GM21529 (cell line): Measurements from ENCODE around the gene SPECC1L.

Experiments
- ATAC-seq: cut with Tn5 transposase; IDR thresholded peaks from one replicate; pipeline ENCODE4 v1.9.1; 2021; ENCODE audit not compliant: unreplicated experiment

The SPECC1L gene

DNA sequence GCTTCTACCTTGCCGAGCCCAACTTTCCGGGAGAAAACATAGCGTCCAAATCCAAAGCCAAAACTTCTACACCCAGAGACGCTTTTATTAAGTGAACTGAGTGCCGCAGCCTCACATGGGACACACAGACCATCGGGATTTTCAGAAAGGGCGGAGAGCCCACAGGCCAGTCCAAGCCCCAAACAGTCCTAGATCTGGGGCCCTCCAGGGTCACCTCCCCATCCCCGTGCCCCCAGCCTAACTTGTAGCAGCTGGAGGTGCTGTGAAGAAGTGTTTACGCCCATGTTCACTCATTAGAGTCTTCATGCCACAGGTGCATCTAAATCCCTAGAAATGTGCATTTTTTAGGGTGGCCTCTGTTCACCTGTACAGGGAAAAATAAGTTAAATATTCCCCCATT, 142.6 kb downstream of the SPECC1L start:
- ATAC-seq = no peak

DNA sequence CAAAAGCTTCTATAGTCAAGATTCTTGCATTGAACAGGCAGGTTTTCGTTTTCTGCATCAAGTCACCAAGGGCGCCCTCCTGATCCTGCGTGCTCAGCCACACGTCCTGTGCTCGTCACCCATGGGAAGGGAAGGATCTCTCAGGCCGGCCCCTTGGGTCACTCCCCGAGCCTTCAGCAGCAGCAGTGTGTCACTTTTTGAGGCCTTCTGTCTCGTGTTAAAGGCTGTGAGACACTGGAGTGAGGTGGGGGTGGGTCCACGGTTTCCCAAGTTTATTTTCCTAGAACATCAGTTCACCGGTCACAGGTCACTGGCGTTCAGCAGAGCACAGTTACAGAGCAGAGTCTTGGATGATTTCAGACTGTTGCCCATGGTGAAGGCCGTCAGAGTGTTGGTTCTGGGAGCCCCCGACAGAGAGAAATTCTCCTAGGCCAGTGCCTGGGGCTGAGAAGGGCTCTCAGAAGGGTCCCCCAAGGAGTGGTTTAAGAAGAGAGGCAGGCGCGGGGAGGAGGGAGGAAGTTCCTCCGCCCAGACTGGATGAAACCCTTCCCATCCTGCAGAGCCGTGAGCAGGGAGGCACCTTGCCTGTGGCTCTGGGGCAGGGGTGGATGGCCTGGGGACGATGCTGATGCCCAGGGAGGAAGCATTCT, 143.2 kb downstream of the SPECC1L start:
- ATAC-seq = no peak

DNA sequence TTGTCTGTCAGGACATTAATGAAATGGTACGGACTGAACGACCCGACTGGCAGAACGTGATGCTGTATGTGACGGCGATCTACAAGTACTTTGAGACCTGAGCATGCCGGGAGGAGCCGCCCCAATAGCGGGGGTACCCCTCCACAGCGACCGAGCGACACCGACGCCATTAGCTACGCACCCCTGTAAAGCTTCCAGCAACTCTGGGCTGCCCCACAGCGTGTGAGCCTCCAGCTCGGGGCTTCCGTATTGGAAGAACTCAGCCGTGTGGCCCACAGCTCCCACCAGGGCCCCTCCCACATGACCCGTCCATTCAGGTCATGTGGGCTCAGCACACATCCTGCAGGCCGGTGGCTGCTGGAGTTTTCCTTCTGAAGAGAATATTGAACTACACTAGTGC, 143.9 kb downstream of the SPECC1L start:
- ATAC-seq = no peak

GRCh38 chr22:24414984-24415945, 144.6 kb downstream of the SPECC1L start:
- no peak for ATAC-seq

GRCh38 chr22:24416095-24416494, 145.5 kb downstream of the SPECC1L start:
- ATAC-seq = no peak

GRCh38 chr22:24416611-24417010, 146.0 kb downstream of the SPECC1L start:
- no peak for ATAC-seq

GRCh38 chr22:24417200-24417599, 146.6 kb downstream of the SPECC1L start:
- no peak for ATAC-seq

DNA sequence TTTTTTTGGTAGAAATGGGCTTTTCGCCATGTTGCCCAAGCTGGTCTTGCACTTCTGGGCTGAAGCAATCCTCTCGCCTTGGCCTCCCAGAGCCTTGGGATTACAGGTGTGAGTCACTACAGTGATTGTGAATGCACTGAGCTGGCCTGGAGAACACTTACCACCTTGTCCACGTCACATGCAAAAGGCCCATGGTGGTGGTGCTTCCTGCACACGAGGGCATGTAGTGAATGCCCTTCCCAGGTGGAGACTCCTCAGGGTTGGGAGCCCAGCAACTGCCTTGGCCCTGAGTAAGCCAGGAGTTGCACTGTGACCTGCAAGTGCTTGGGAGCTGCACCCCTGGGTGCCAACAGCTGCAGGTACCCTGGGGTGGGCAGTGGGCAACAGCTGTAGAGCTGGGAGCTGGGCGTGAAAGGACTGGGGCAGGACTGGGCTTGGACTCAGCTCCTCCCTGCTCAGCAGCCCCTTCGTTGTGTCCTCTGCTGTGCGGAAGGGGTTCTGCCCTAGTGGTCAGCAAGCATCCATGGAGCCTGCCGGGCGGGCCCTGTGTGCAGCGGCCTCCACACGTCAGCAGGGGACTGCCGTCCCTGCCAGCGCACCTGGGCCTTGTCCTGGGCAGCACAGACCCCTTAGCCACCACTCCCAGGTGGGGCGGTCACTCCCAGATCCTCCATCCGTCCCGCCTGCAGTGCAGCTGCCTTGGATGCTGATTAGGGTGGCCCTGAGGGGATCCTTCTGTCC, 147.4 kb downstream of the SPECC1L start:
- ATAC-seq = no peak

DNA sequence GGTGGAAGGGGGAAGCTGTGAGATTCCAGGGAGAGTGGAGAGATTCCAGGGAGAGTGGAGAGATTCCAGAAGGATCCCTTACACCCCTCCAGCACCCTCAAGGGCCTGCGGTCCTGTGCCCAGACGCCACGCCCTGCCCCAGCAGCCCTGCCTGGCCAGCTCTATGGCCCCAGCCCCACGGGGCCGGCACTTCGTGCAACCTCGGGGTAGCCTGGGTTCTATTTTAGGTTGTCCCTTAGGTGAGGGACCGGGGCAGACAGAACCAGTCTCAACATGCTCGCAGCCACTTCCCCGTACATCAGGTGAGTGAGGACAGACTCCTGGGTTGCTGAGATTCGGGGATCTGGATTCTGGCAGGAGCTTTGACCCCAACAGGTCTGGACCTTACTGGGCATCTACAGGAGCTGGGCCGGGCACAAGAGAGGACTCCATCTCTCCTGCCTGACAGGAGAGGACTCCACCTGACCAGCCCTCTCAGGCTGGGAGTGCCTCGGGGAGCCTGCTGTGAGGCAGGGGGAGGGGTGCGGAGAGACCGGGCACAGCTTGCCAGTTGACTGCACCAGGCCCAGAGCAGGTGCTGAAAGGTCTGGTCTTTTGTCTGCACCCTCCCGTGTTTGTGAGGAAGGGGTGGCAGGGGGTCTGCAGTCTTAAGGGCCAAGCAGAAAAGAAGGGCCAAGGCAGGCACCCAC, 148.3 kb downstream of the SPECC1L start:
- ATAC-seq = no peak

GRCh38 chr22:24419475-24419850, 148.8 kb downstream of the SPECC1L start:
- ATAC-seq = no peak

GRCh38 chr22:24420072-24420976, 149.7 kb downstream of the SPECC1L start:
- ATAC-seq = no peak

DNA sequence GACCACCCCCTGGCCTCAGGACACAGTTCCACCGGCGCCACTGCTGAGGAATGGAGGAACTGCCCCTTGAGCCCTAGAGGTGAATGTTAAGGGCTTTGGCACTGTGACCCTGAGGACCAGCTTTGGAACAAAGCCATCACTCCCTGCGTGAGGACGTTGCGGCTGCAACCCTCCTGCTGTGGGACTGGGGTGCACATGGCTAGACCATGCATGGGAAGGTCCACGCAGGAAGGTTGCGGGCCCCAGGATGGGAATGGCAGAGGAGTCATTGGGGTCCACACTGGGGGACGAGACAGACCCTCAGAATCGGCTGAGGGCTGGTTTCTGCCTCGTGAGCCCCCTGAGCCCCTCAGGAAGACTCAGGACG, 150.3 kb downstream of the SPECC1L start:
- ATAC-seq = no peak

GRCh38 chr22:24421428-24421931, 150.8 kb downstream of the SPECC1L start:
- no peak for ATAC-seq

DNA sequence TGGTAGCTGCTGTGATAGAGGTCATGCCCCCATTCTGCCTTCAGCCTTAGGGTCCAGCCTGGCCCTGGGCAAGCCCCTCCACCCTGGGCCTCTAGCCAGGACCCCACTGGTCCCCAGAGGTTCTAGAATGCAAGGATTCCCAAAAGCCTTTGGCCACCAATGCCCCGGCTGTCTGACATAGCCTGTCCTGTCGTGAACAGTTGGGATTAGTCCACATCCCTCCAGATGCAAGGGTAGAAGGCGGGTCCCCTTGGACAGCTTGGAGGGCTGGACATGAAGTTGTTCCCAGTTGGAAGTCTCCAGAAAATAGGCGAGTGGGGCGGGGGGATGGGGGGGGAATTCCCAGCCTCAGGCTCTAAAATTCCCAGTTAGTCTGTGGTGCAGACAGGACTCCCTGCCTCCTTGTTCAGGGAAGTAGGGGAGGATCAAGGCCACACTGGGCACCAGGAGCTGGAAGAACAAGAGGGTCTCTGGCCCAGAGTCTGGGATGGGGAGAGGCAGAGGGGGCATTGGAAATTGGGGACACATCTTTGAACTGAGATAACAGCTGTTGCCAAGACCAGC, 151.6 kb downstream of the SPECC1L start:
- no peak for ATAC-seq

GRCh38 chr22:24423519-24424000, 152.9 kb downstream of the SPECC1L start:
- no peak for ATAC-seq

- ATAC-seq = no peak
Measured at GRCh38 chr22:24424001-24424900, 153.6 kb downstream of the SPECC1L start.

DNA sequence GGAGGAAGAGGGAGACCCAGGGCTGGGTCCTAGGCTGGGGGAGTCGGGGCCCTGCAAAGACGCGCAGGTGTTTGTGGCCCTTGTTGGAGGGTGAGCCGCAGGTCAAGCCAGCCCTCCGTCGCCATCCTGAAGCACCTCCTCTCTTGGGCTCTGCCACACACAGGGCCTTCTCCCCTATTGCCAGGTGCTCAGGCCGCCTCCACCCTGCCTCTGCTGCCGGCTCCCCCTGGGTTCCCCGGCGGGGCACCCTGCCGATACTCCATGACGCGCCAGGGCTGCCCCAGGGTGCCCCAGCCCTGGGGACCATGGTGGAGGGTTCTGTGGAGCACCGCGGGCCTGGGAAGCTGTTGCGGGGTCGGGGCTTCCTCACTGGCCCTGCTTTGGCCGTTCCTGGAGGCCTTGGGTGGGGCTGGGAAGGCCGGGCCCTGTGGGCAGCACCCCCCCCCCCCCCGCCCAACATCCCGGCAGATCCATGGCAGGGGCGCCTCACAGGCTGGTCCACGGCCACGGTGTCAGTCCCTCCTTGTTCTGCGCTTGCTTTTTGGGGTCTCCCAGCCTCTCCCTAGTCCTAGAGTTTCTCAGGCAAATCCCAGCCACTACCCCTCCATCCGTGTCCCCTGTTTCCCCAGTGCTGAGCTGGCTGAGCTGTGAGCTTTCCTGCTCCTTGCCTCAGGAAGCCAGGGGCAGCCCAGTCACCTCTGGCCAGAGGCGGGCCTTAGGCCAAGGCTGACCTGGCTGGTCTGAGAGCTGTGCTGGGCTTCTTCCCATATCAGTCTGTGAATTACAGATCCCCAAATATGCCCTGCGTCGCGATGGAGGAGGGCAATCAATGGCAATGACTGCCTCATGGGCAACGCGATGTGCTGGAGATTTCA, 154.5 kb downstream of the SPECC1L start:
- no peak for ATAC-seq
